ENCODE results near the gene ASAP2. TPM values are rescaled to one million over a fixed set of nuclear protein-coding genes. Genes with fewer than 3 reads are reported as not detected.

ASAP2 gene
- total RNA-seq, 6 donors from 2014 or later, result 20.4 to 26.0 (median 23.4) TPM

GRCh38 chr2:9174771-9175437 lies 31.7 kb upstream of the ASAP2 start:
- peaks cover 21 to 36% (median 26%) of the 10 kb centered on the region in 4 donors for H3K4me1 ChIP-seq
- TF ChIP-seq EP300 (IDR thresholded peaks at IDR 0.05) (peak in 1 of 4 donors; percentile 73), POLR2A (IDR thresholded peaks at IDR 0.05) (no peak), POLR2AphosphoS5 (IDR thresholded peaks at IDR 0.05) (peak in 1 of 2 donors; percentile 40)
- peak; percentile 60 to 76 for ATAC-seq (ENCODE audit: low FRiP score in 2 of 2)

GRCh38 chr2:9178110-9178903 lies 28.3 kb upstream of the ASAP2 start:
- no peaks in the 10 kb centered on the region for H3K36me3 ChIP-seq
- 45 to 50% methylated on average over 2 of the region's 2 CpGs for WGBS, 2 donors
- no peak for TF ChIP-seq POLR2A (IDR thresholded peaks at IDR 0.05)
- TF ChIP-seq POLR2AphosphoS5 (IDR thresholded peaks at IDR 0.05), result no peak
- TF ChIP-seq EP300 (IDR thresholded peaks at IDR 0.05), result no peak
- TF ChIP-seq CTCF (IDR thresholded peaks at IDR 0.05), result no peak
- peak overlapping the region in 1 of 4 donors; percentile 3 for H3K4me3 ChIP-seq
- peak overlapping the region; percentile 65 to 82 (median 72) for H3K27ac ChIP-seq
- peaks cover 21 to 29% (median 23%) of the 10 kb centered on the region in 4 donors for H3K4me1 ChIP-seq
- ATAC-seq (ENCODE audit: low FRiP score in 2 of 2), result peak; percentile 12 to 57
- H3K9me3 ChIP-seq, result no peaks in the 10 kb centered on the region
- H3K27me3 ChIP-seq, result no peaks in the 10 kb centered on the region
- peak in 1 of 2 donors; percentile 47 for DNase-seq

More at GRCh38 chr2:9174771-9175437, 31.7 kb upstream of the ASAP2 start:
- 51 to 55% methylated on average over 10 of the region's 10 CpGs for WGBS, 2 donors
- H3K36me3 ChIP-seq, result no peaks in the 10 kb centered on the region
- H3K27me3 ChIP-seq, result no peaks in the 10 kb centered on the region
- DNase-seq, result peak in 1 of 2 donors; percentile 86
- H3K9me3 ChIP-seq, result no peaks in the 10 kb centered on the region
- no peak overlapping the region for H3K4me3 ChIP-seq
- H3K27ac ChIP-seq, result peak overlapping the region; percentile 16 to 65 (median 40)

- no peaks in the 10 kb centered on the region for H3K9me3 ChIP-seq
- H3K27me3 ChIP-seq, result no peaks in the 10 kb centered on the region
- peak in 1 of 2 donors; percentile 42 for TF ChIP-seq POLR2AphosphoS5 (IDR thresholded peaks at IDR 0.05)
- TF ChIP-seq POLR2A (IDR thresholded peaks at IDR 0.05), result no peak
- ATAC-seq (ENCODE audit: low FRiP score in 2 of 2) (peak; percentile 78 to 84), DNase-seq (no peak)
- peak overlapping the region in 1 of 4 donors; percentile 3 for H3K4me3 ChIP-seq
- peaks cover 21 to 29% (median 23%) of the 10 kb centered on the region in 4 donors for H3K4me1 ChIP-seq
- H3K36me3 ChIP-seq, result no peaks in the 10 kb centered on the region
- peak overlapping the region; percentile 65 to 82 (median 72) for H3K27ac ChIP-seq
- WGBS, 2 donors, result 62 to 63% methylated on average over 13 of the region's 13 CpGs
Observed at GRCh38 chr2:9178904-9179571, 27.6 kb upstream of the ASAP2 start.

GRCh38 chr2:9179572-9180201 lies 26.9 kb upstream of the ASAP2 start:
- Histone ChIP-seq H3K4me1 (peaks cover 19 to 28% (median 22%) of the 10 kb centered on the region in 4 donors), H3K27me3 (no peaks in the 10 kb centered on the region), H3K9me3 (no peaks in the 10 kb centered on the region), H3K36me3 (no peaks in the 10 kb centered on the region), H3K4me3 (no peak overlapping the region), H3K27ac (peak overlapping the region; percentile 36 to 82 (median 54))
- WGBS, 2 donors, result 66 to 80% methylated on average over 9 of the region's 9 CpGs
- DNase-seq (no peak), ATAC-seq (ENCODE audit: low FRiP score in 2 of 2) (peak; percentile 23 to 81)
- TF ChIP-seq CTCF (IDR thresholded peaks at IDR 0.05) (no peak), POLR2A (IDR thresholded peaks at IDR 0.05) (no peak), POLR2AphosphoS5 (IDR thresholded peaks at IDR 0.05) (peak in 1 of 2 donors; percentile 4), EP300 (IDR thresholded peaks at IDR 0.05) (no peak)

GRCh38 chr2:9184361-9184760 lies 22.3 kb upstream of the ASAP2 start:
- Histone ChIP-seq H3K27ac (no peak overlapping the region), H3K27me3 (no peaks in the 10 kb centered on the region), H3K9me3 (no peaks in the 10 kb centered on the region), H3K4me1 (peaks cover 0 to 10% (median 5%) of the 10 kb centered on the region in 4 donors), H3K36me3 (no peaks in the 10 kb centered on the region), H3K4me3 (no peak overlapping the region)
- WGBS, 2 donors, result 95 to 97% methylated on average over 9 of the region's 9 CpGs
- TF ChIP-seq CTCF (IDR thresholded peaks at IDR 0.05) (no peak), EP300 (IDR thresholded peaks at IDR 0.05) (no peak), POLR2AphosphoS5 (IDR thresholded peaks at IDR 0.05) (no peak), POLR2A (IDR thresholded peaks at IDR 0.05) (no peak)
- ATAC-seq (ENCODE audit: low FRiP score in 2 of 2) (no peak), DNase-seq (no peak)
